OCI-LY7 (cell line): ENCODE data around the gene CREB5. TPM values are rescaled to one million over a fixed set of nuclear protein-coding genes. Genes with fewer than 3 reads are reported as not detected.

Experiments
- BruUV-seq: library from RNA; stranded (reverse); fragments of 400-500 nt; replicated peaks from 2 replicates; lab custom pipeline; 2021; lab: Mats Ljungman, UMichigan
- CTCF ChIA-PET: fragments of 300-600 bp; sonication (Branson Sonifier 250); formaldehyde crosslinking; loops from one replicate; lab custom pipeline; 2022; ENCODE audit warnings: antibody characterized with exemption; ENCODE audit not compliant: unreplicated experiment; lab: Charles Lee
- POLR2A ChIA-PET: fragments of 300-600 bp; sonication (Branson Sonifier 250); formaldehyde crosslinking; loops from one replicate; lab custom pipeline; 2022; ENCODE audit warnings: antibody characterized with exemption; lab: Charles Lee
- DNase-seq: peaks from one replicate; pipeline ENCODE4 v3.0.0-alpha.2; 2015; ENCODE audit warnings: low spot score
- H2AFZ ChIP-seq: fragments of 200-600 bp; sonication (generic), shearing (Covaris generic); 2 replicates; pipeline ENCODE4 v1.6.1; 2014; ENCODE audit warnings: mild to moderate bottlenecking, antibody characterized with exemption, low read length, moderate library complexity
- H3K27ac ChIP-seq: fragments of 200-600 bp; sonication (generic); 2 replicates; pipeline ENCODE4 v1.5.1; 2014; ENCODE audit warnings: mixed run types, low read depth, mild to moderate bottlenecking, moderate library complexity, low read length, inconsistent platforms; ENCODE audit not compliant: poor library complexity, severe bottlenecking
- H3K36me3 ChIP-seq: fragments of 200-600 bp; sonication (generic); 2 replicates; pipeline ENCODE4 v1.6.1; 2014; ENCODE audit warnings: mild to moderate bottlenecking, antibody characterized with exemption, low read length, moderate library complexity, mixed read lengths; ENCODE audit not compliant: insufficient read depth
- H3K4me1 ChIP-seq: fragments of 200-600 bp; sonication (generic); 2 replicates; pipeline ENCODE4 v1.5.1; 2014; ENCODE audit warnings: mild to moderate bottlenecking, low read length; ENCODE audit not compliant: insufficient read depth, poor library complexity, severe bottlenecking
- H3K4me2 ChIP-seq: fragments of 200-600 bp; sonication (generic); 2 replicates; pipeline ENCODE4 v1.6.1; 2014; ENCODE audit warnings: mild to moderate bottlenecking, low read length
- H3K4me3 ChIP-seq: fragments of 200-600 bp; sonication (generic); 2 replicates; pipeline ENCODE4 v1.5.1; 2014; ENCODE audit warnings: mild to moderate bottlenecking, low read depth, low read length; ENCODE audit not compliant: poor library complexity, severe bottlenecking
- H3K79me2 ChIP-seq: fragments of 200-600 bp; sonication (generic); 2 replicates; pipeline ENCODE4 v1.6.1; 2016; ENCODE audit warnings: low read depth, mild to moderate bottlenecking, low read length, moderate library complexity, mixed read lengths; ENCODE audit not compliant: insufficient read depth
- H3K9me2 ChIP-seq: fragments of 200-600 bp; sonication (generic); 2 replicates; pipeline ENCODE4 v1.6.1; 2016; ENCODE audit warnings: mild to moderate bottlenecking, low read length, mixed read lengths; ENCODE audit not compliant: insufficient read depth
- H3K9me3 ChIP-seq: fragments of 200-600 bp; sonication (generic); 2 replicates; pipeline ENCODE4 v1.6.1; 2014; ENCODE audit warnings: mild to moderate bottlenecking, mixed run types, low read length, mixed read lengths
- H4K20me1 ChIP-seq: fragments of 200-600 bp; sonication (generic); 2 replicates; pipeline ENCODE4 v1.6.1; 2014; ENCODE audit warnings: mild to moderate bottlenecking, antibody characterized with exemption, low read length, moderate library complexity, mixed read lengths; ENCODE audit not compliant: insufficient read depth
- EZH2phosphoT487 ChIP-seq: fragments of 200-600 bp; sonication (generic); IDR thresholded peaks from 2 replicates; pipeline ENCODE4 v1.6.1; 2018; ENCODE audit warnings: low read depth, borderline replicate concordance, mild to moderate bottlenecking, mixed run types, antibody characterized with exemption, low read length, moderate library complexity, mixed read lengths
- intact Hi-C: fragments of 100-400 bp; cut with micrococcal nuclease; formaldehyde crosslinking; loops from one replicate; pipeline ENCODE4 v1.10.0; 2022; ENCODE audit not compliant: unreplicated experiment
- total RNA-seq, 2 experiments: library from RNA; depleted of rRNA in 1 of 2; stranded (reverse); fragments of >200 nt in 1 of 2; shearing (Covaris generic) in 1 of 2; gene quantifications; 2 replicates each; pipeline ENCODE4 v1.2.3, GENCODE V29; 2014 to 2022
- TF ChIP-seq, protein P1 (sequence below): fragments of 200-600 bp; sonication (generic); conservative IDR thresholded peaks from 2 replicates; pipeline ENCODE4 v1.5.1; 2014; ENCODE audit warnings: mild to moderate bottlenecking, antibody characterized with exemption, low read length, moderate library complexity, mixed read lengths

Gene CREB5
- total RNA-seq, 2 experiments from 2014 or later: 2.0 to 13.3 TPM

DNA sequence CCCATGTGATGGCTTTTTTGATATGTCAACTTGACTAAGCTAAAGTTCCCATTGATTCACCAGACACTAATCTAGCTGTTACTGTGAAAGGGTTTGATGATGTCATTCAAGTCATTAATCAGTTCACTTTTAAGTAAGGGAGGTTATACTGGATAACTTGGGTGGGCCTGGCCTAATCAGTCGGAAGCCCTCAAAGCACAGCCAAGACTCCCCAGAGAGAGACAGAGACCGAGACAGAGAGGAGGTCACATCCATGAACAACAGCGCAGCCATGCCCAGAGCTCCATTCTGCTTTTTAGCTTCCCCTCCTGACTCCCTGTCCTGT lies 442.4 kb downstream of the CREB5 start:
- Histone ChIP-seq H3K27ac (no peak overlapping the region), H3K9me3 (no peaks in the 10 kb centered on the region), H3K4me3 (no peak overlapping the region), H3K4me1 (peaks cover 7% of the 10 kb centered on the region), H3K36me3 (no peaks in the 10 kb centered on the region), H3K79me2 (no peaks in the 10 kb centered on the region), H2AFZ (no peak overlapping the region), H3K9me2 (no peaks in the 10 kb centered on the region), H4K20me1 (no peaks in the 10 kb centered on the region), H3K4me2 (peak overlapping the region; percentile 71; the same call in 1 of the 2 replicates)
- ChIA-PET POLR2A (interaction anchor here (0.6 kb wide), 3 partner anchors 37 to 640 kb away, joined by 3 to 4 read pairs (median 3); no protein-coding TSS in a partner anchor), CTCF (no interaction called here)
- TF ChIP-seq, protein P1, sequence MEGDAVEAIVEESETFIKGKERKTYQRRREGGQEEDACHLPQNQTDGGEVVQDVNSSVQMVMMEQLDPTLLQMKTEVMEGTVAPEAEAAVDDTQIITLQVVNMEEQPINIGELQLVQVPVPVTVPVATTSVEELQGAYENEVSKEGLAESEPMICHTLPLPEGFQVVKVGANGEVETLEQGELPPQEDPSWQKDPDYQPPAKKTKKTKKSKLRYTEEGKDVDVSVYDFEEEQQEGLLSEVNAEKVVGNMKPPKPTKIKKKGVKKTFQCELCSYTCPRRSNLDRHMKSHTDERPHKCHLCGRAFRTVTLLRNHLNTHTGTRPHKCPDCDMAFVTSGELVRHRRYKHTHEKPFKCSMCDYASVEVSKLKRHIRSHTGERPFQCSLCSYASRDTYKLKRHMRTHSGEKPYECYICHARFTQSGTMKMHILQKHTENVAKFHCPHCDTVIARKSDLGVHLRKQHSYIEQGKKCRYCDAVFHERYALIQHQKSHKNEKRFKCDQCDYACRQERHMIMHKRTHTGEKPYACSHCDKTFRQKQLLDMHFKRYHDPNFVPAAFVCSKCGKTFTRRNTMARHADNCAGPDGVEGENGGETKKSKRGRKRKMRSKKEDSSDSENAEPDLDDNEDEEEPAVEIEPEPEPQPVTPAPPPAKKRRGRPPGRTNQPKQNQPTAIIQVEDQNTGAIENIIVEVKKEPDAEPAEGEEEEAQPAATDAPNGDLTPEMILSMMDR: no peak
- no peak for TF ChIP-seq EZH2phosphoT487
- intact Hi-C loops: loop anchor here (1.0 to 5.0 kb wide), 4 partner anchors 47 to 465 kb away; no protein-coding TSS in a partner anchor
- no peak for DNase-seq
- BruUV-seq: no TSS peak

GRCh38 chr7:28855538-28856217 lies 443.4 kb downstream of the CREB5 start:
- DNase-seq: no peak
- TF ChIP-seq, protein P1: no peak
- no peak for TF ChIP-seq EZH2phosphoT487
- Histone ChIP-seq H4K20me1 (no peaks in the 10 kb centered on the region), H3K79me2 (no peaks in the 10 kb centered on the region), H3K9me3 (no peaks in the 10 kb centered on the region), H3K4me3 (no peak overlapping the region), H3K9me2 (no peaks in the 10 kb centered on the region), H3K36me3 (no peaks in the 10 kb centered on the region), H2AFZ (no peak overlapping the region), H3K4me2 (no peak overlapping the region), H3K27ac (no peak overlapping the region), H3K4me1 (peaks cover 7% of the 10 kb centered on the region)
- ChIA-PET CTCF (no interaction called here), POLR2A (interaction anchor here (0.6 to 0.7 kb wide), 2 partner anchors 109 to 641 kb away, joined by 3 read pairs; no protein-coding TSS in a partner anchor)
- no TSS peak for BruUV-seq
- intact Hi-C loops: no loop called here

DNA sequence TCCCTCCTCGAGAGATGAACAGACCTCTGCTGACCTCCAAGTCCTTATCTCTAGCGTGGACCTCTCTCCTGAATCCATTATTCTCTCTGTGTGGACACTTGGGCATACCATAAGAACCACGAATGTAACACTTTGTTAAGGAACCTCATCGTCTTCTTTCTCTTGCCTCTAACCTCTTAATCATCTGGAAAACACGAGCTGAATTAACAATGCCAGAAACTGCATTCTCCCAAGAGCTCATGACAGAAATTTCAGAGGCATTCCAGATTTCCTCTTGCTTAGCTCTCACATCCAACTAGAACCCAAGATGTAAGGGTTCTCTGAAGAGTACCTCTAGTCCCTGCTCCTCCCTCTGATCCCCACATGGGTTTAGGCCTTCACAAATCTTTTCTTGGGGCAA lies 444.3 kb downstream of the CREB5 start:
- H3K4me1 ChIP-seq: peaks cover 7% of the 10 kb centered on the region
- H3K36me3 ChIP-seq: no peaks in the 10 kb centered on the region
- no peak overlapping the region for H2AFZ ChIP-seq
- H4K20me1 ChIP-seq: no peaks in the 10 kb centered on the region
- H3K9me2 ChIP-seq: no peaks in the 10 kb centered on the region
- no peak overlapping the region for H3K4me2 ChIP-seq
- TF ChIP-seq EZH2phosphoT487: no peak
- intact Hi-C loops: no loop called here
- H3K27ac ChIP-seq: no peak overlapping the region
- CTCF ChIA-PET: no interaction called here
- DNase-seq: no peak
- H3K79me2 ChIP-seq: no peaks in the 10 kb centered on the region
- POLR2A ChIA-PET: no interaction called here
- no TSS peak for BruUV-seq
- H3K4me3 ChIP-seq: no peak overlapping the region
- H3K9me3 ChIP-seq: no peaks in the 10 kb centered on the region
